ENCODE results near the gene PIGQ. TPM values are rescaled to one million over a fixed set of nuclear protein-coding genes. Genes with fewer than 3 reads are reported as not detected.

PIGQ gene
- total and polyA plus RNA-seq, 12 donors, result 13.7 to 43.7 (median 20.2) TPM

DNA sequence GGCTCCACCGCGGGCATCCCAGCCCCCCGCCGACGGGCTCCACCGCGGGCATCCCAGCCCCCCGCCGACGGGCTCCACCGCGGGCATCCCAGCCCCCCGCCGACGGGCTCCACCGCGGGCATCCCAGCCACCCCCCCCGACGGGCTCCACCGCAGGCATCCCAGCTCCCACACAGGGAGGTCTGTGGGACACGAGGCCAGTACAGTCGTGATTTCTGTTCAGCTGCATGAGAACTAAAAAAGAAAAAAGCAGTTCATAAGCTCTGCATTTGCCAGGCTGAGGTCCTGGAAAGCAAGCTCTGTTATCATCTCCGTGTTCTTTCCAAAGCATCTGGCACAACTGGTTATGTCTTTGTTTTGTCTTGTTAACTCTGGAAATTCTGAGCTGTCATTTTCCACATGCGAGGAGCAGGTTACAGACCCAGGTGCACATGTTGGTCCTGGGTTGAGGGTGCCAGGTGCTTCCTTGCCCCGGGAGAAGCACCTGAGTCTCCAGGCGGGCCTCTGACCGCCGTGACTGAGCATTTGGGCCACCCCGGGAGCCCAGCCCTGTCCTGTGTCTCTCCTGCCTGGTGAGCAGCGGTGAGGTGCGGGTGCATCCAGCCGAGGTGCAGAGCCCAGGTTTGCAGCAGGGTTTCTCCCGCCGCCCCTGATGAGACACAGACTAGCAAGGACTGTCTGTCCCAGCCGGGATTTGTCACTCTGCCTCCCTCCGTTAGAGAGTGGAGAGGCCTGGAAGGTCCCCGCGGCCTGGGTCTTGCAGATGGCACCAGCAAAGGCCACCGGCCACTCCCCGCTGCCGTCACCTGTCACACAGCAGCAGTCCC, 51.1 kb downstream of the PIGQ start:
- DNase-seq, result no peak
- WGBS, 2 donors, result 86 to 93% methylated on average over 39 to 41 of the region's 41 CpGs
- H3K9me3 ChIP-seq, result no peaks in the 10 kb centered on the region
- H3K36me3 ChIP-seq, result peaks cover 0 to 24% (median 0%) of the 10 kb centered on the region in 9 donors
- no peak overlapping the region for H3K27ac ChIP-seq
- no peak for ATAC-seq
- no peaks in the 10 kb centered on the region for H3K4me1 ChIP-seq
- intact Hi-C loops (cut with DNase I), result no loop called here
- H3K4me3 ChIP-seq, result no peak overlapping the region
- no peak for TF ChIP-seq CTCF (IDR thresholded peaks at IDR 0.05)
- no peaks in the 10 kb centered on the region for H3K27me3 ChIP-seq

DNA sequence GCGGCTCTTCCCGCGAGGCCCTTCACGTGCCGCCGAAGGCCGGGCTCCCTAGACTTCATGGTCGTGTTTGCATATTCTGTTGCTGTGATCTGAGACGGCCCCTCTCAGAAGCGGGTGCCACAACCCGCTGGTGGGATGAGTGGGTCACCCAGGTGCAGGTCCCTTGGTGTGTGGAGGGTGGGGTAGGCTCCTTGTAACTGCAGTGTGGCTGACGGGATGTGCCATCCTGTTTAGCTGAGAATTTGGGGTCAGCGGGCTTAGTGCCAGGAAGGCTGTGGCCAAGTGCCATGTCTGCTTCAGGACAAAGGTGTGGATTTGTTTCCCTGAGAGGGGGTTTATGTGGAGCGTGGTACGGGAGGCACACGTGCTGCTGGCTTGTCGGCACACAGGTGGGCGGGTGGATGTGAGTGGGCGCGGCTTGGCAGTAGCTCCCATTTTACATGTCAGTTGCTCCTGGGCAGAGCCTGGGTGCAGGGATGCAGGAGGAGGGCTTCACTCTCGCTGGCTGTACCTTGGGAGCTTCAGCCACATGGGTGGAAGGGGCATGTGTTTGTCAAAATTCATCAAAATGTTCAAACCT, 51.8 kb downstream of the PIGQ start:
- DNase-seq, result no peak

GRCh38 chr16:622920-623280, 53.1 kb downstream of the PIGQ start:
- intact Hi-C loops (cut with DNase I), result no loop called here
- DNase-seq (no peak), ATAC-seq (no peak)
- H3K4me1 ChIP-seq, result no peaks in the 10 kb centered on the region
- H3K27me3 ChIP-seq, result no peaks in the 10 kb centered on the region
- WGBS, 2 donors, result 97% methylated on average over 17 of the region's 17 CpGs
- H3K27ac ChIP-seq, result no peak overlapping the region
- H3K4me3 ChIP-seq, result no peak overlapping the region
- H3K36me3 ChIP-seq, result peaks cover 0 to 34% (median 7%) of the 10 kb centered on the region in 9 donors
- no peaks in the 10 kb centered on the region for H3K9me3 ChIP-seq
- TF ChIP-seq CTCF (IDR thresholded peaks at IDR 0.05), result no peak

More for the DNA sequence above, 51.8 kb downstream of the PIGQ start:
- Histone ChIP-seq H3K27me3 (no peaks in the 10 kb centered on the region), H3K4me3 (no peak overlapping the region), H3K4me1 (no peaks in the 10 kb centered on the region), H3K9me3 (no peaks in the 10 kb centered on the region), H3K36me3 (peaks cover 0 to 31% (median 0%) of the 10 kb centered on the region in 9 donors), H3K27ac (no peak overlapping the region)
- ATAC-seq, result no peak
- 85 to 92% methylated on average over 21 of the region's 21 CpGs for WGBS, 2 donors
- no peak for TF ChIP-seq CTCF (IDR thresholded peaks at IDR 0.05)
- intact Hi-C loops (cut with DNase I), result no loop called here

- no peak for TF ChIP-seq CTCF (IDR thresholded peaks at IDR 0.05)
- no peak for DNase-seq
- intact Hi-C loops (cut with DNase I), result no loop called here
- Histone ChIP-seq H3K4me1 (peaks cover under 1 to 9% (median 3%) of the 10 kb centered on the region in 9 donors), H3K27me3 (no peaks in the 10 kb centered on the region), H3K36me3 (peaks cover 0 to 41% (median 9%) of the 10 kb centered on the region in 9 donors), H3K9me3 (no peaks in the 10 kb centered on the region), H3K27ac (no peak overlapping the region), H3K4me3 (no peak overlapping the region)
- 77 to 85% methylated on average over 10 of the region's 10 CpGs for WGBS, 2 donors
- no peak for ATAC-seq
These were observed 54.8 kb downstream of the PIGQ start for GRCh38 chr16:624526-625070.
